Measurements from ENCODE around the gene USHBP1. TPM values are rescaled to one million over a fixed set of nuclear protein-coding genes. Genes with fewer than 3 reads are reported as not detected.

USHBP1 gene
- total and polyA plus RNA-seq, 2 donors (not counting 1 experiment from before 2014, with no cell fraction given): not detected

- TF ChIP-seq EZH2 (IDR thresholded peaks at IDR 0.05; ENCODE audit: low read length, missing control alignments): no peak
- no peak for TF ChIP-seq CTCF (conservative IDR thresholded peaks at IDR 0.05 in 1 of 2, IDR thresholded peaks at IDR 0.05 in 1 of 2; ENCODE audit: low read depth in 1 of 2, low read length in 2 of 2)
- H3K27me3 ChIP-seq (ENCODE audit: control insufficient read depth, insufficient read depth, low read length): no peaks in the 10 kb centered on the region
- peaks cover 2% of the 10 kb centered on the region for H3K4me1 ChIP-seq (ENCODE audit: control insufficient read depth, extremely low read depth, insufficient read depth, low read length)
- peak overlapping the region; percentile 22 for H2AFZ ChIP-seq (ENCODE audit: low read length)
- peak overlapping the region; percentile 26 for H3K27ac ChIP-seq (ENCODE audit: insufficient read depth, low read length)
- no peaks in the 10 kb centered on the region for H3K9me3 ChIP-seq (ENCODE audit: control insufficient read depth, insufficient read depth, low read depth, low read length)
- peaks cover 11% of the 10 kb centered on the region for H3K36me3 ChIP-seq (ENCODE audit: control insufficient read depth, insufficient read depth, low read length)
- H3K4me3 ChIP-seq (replicated peaks in 1 of 4; ENCODE audit: control extremely low read depth in 1 of 4, insufficient read depth in 1 of 4, low read depth in 3 of 4, low read length in 4 of 4): no peak overlapping the region
- H3K9ac ChIP-seq (ENCODE audit: insufficient read depth, low read length): no peak overlapping the region
- H3K79me2 ChIP-seq (ENCODE audit: control insufficient read depth, insufficient read depth, low read length): no peaks in the 10 kb centered on the region
- DNase-seq (ENCODE audit: low read depth in 2 of 2): peak; percentile 77 to 84
- no peaks in the 10 kb centered on the region for H4K20me1 ChIP-seq (ENCODE audit: control insufficient read depth, extremely low read depth, insufficient read depth, low read length)
- H3K4me2 ChIP-seq (ENCODE audit: extremely low read depth, insufficient read depth, low read length): no peak overlapping the region
Measured at GRCh38 chr19:17220207-17220758, 44.3 kb downstream of the USHBP1 start.

GRCh38 chr19:17219286-17219685 lies 45.3 kb downstream of the USHBP1 start:
- TF ChIP-seq CTCF (conservative IDR thresholded peaks at IDR 0.05 in 1 of 2, IDR thresholded peaks at IDR 0.05 in 1 of 2; ENCODE audit: low read depth in 1 of 2, low read length in 2 of 2): no peak
- TF ChIP-seq EZH2 (IDR thresholded peaks at IDR 0.05; ENCODE audit: low read length, missing control alignments): no peak
- no peaks in the 10 kb centered on the region for H3K9me3 ChIP-seq (ENCODE audit: control insufficient read depth, insufficient read depth, low read depth, low read length)
- no peak for DNase-seq (ENCODE audit: low read depth in 2 of 2)
- H3K4me1 ChIP-seq (ENCODE audit: control insufficient read depth, extremely low read depth, insufficient read depth, low read length): peaks cover 8% of the 10 kb centered on the region
- H3K79me2 ChIP-seq (ENCODE audit: control insufficient read depth, insufficient read depth, low read length): no peaks in the 10 kb centered on the region
- no peak overlapping the region for H3K9ac ChIP-seq (ENCODE audit: insufficient read depth, low read length)
- H3K27ac ChIP-seq (ENCODE audit: insufficient read depth, low read length): no peak overlapping the region
- no peaks in the 10 kb centered on the region for H3K27me3 ChIP-seq (ENCODE audit: control insufficient read depth, insufficient read depth, low read length)
- H3K4me3 ChIP-seq (replicated peaks in 1 of 4; ENCODE audit: control extremely low read depth in 1 of 4, insufficient read depth in 1 of 4, low read depth in 3 of 4, low read length in 4 of 4): no peak overlapping the region
- peaks cover 11% of the 10 kb centered on the region for H3K36me3 ChIP-seq (ENCODE audit: control insufficient read depth, insufficient read depth, low read length)
- H2AFZ ChIP-seq (ENCODE audit: low read length): no peak overlapping the region
- no peaks in the 10 kb centered on the region for H4K20me1 ChIP-seq (ENCODE audit: control insufficient read depth, extremely low read depth, insufficient read depth, low read length)
- no peak overlapping the region for H3K4me2 ChIP-seq (ENCODE audit: extremely low read depth, insufficient read depth, low read length)

DNA sequence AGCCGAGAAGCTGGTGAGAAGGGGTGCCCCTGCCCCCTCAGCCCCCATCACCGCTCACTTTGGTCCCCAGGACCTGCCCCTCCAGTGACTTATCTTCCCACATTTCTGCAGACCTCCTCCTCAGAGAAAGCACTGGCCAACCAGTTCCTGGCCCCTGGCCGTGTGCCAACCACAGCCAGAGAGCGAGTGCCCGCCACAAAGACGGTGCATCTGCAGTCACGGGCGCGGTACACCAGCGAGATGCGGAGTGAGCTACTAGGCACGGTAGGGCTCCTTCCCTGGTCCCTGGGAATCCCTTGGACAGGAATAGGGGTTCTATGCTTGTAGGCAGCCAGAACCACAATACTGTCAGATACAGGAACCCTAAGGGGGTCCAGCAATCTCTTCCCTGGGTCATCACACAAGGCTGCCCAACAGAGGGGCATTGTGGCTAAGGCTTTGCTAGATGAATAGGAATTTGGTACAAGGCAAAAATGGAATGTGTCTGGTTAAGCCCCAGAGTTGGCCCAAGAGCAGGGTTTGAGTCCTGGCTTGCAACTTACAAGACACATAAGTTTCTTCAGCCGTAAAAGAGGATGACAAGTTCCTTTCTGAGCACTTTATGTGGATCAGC lies 48.4 kb downstream of the USHBP1 start:
- Histone ChIP-seq H3K4me2 (ENCODE audit: extremely low read depth, insufficient read depth, low read length) (peak overlapping the region; percentile 58), H3K27ac (ENCODE audit: insufficient read depth, low read length) (peak overlapping the region; percentile 36)
- DNase-seq (ENCODE audit: low read depth in 2 of 2): no peak

More for the DNA sequence above, 48.4 kb downstream of the USHBP1 start:
- Histone ChIP-seq H3K4me1 (ENCODE audit: control insufficient read depth, extremely low read depth, insufficient read depth, low read length) (peaks cover 8% of the 10 kb centered on the region), H3K9me3 (ENCODE audit: control insufficient read depth, insufficient read depth, low read depth, low read length) (no peaks in the 10 kb centered on the region), H4K20me1 (ENCODE audit: control insufficient read depth, extremely low read depth, insufficient read depth, low read length) (no peaks in the 10 kb centered on the region), H3K36me3 (ENCODE audit: control insufficient read depth, insufficient read depth, low read length) (peaks cover 20% of the 10 kb centered on the region), H3K79me2 (ENCODE audit: control insufficient read depth, insufficient read depth, low read length) (no peaks in the 10 kb centered on the region), H3K9ac (ENCODE audit: insufficient read depth, low read length) (no peak overlapping the region), H3K27me3 (ENCODE audit: control insufficient read depth, insufficient read depth, low read length) (no peaks in the 10 kb centered on the region), H3K4me3 (replicated peaks in 1 of 4; ENCODE audit: control extremely low read depth in 1 of 4, insufficient read depth in 1 of 4, low read depth in 3 of 4, low read length in 4 of 4) (peak overlapping the region; percentile 63 to 80 (median 67)), H2AFZ (ENCODE audit: low read length) (no peak overlapping the region)
- TF ChIP-seq EZH2 (IDR thresholded peaks at IDR 0.05; ENCODE audit: low read length, missing control alignments): no peak
- no peak for TF ChIP-seq CTCF (conservative IDR thresholded peaks at IDR 0.05 in 1 of 2, IDR thresholded peaks at IDR 0.05 in 1 of 2; ENCODE audit: low read depth in 1 of 2, low read length in 2 of 2)

Measured in fibroblast of lung (primary cell).